OCI-LY1 (cell line): Measurements from ENCODE around the gene FAM117A.

ENCODE experiments used
- H2AFZ ChIP-seq: fragments of 200-600 bp; sonication (generic), shearing (Covaris generic); 2 replicates; pipeline ENCODE4 v1.6.0; 2014; ENCODE audit warnings: antibody characterized with exemption, mild to moderate bottlenecking, low read length
- H3F3A ChIP-seq: fragments of 200-600 bp; sonication (generic), shearing (Covaris generic); 2 replicates; pipeline ENCODE4 v1.6.0; 2014; ENCODE audit warnings: mild to moderate bottlenecking, antibody characterized with exemption, low read length, moderate library complexity; ENCODE audit not compliant: insufficient read depth
- H3K27ac ChIP-seq: fragments of 200-600 bp; sonication (generic); 2 replicates; pipeline ENCODE4 v1.5.1; 2014; ENCODE audit warnings: low read length, mixed run types, mild to moderate bottlenecking, low read depth; ENCODE audit not compliant: poor library complexity, severe bottlenecking
- H3K27me3 ChIP-seq: fragments of 200-600 bp; sonication (generic); 2 replicates; pipeline ENCODE4 v1.6.0; 2014; ENCODE audit warnings: antibody characterized with exemption, mild to moderate bottlenecking, low read length, moderate library complexity; ENCODE audit not compliant: insufficient read depth
- H3K36me3 ChIP-seq: fragments of 200-600 bp; sonication (generic); 2 replicates; pipeline ENCODE4 v1.6.1; 2014; ENCODE audit warnings: mild to moderate bottlenecking, antibody characterized with exemption, low read length, moderate library complexity, mixed read lengths; ENCODE audit not compliant: insufficient read depth
- H3K4me1 ChIP-seq: fragments of 200-600 bp; sonication (generic); 2 replicates; pipeline ENCODE4 v1.5.1; 2014; ENCODE audit warnings: mild to moderate bottlenecking, low read length, moderate library complexity; ENCODE audit not compliant: insufficient read depth, severe bottlenecking
- H3K4me2 ChIP-seq: fragments of 200-600 bp; sonication (generic), shearing (Covaris generic); 2 replicates; pipeline ENCODE4 v1.6.1; 2014; ENCODE audit warnings: low read length
- H3K4me3 ChIP-seq: fragments of 200-600 bp; sonication (generic); 2 replicates; pipeline ENCODE4 v1.5.1; 2014; ENCODE audit warnings: low read length, low read depth, mild to moderate bottlenecking, mixed read lengths; ENCODE audit not compliant: poor library complexity, severe bottlenecking
- H3K79me2 ChIP-seq: fragments of 200-600 bp; shearing (Covaris generic); 2 replicates; pipeline ENCODE4 v1.6.1; 2016; ENCODE audit warnings: mixed run types, low read length, mixed read lengths; ENCODE audit not compliant: insufficient read depth
- H3K9ac ChIP-seq: fragments of 200-600 bp; sonication (generic), shearing (Covaris generic); 2 replicates; pipeline ENCODE4 v1.6.1; 2014; ENCODE audit warnings: mild to moderate bottlenecking, low read length, mixed read lengths
- H3K9me2 ChIP-seq: fragments of 200-600 bp; sonication (generic), shearing (Covaris generic); 2 replicates; pipeline ENCODE4 v1.6.1; 2014; ENCODE audit warnings: low read depth, mild to moderate bottlenecking, low read length, mixed read lengths
- H3K9me3 ChIP-seq: fragments of 200-600 bp; shearing (Covaris generic); 2 replicates; pipeline ENCODE4 v1.6.1; 2014; ENCODE audit warnings: low read length, mixed read lengths
- H4K20me1 ChIP-seq: fragments of 200-600 bp; sonication (generic), shearing (Covaris generic); 2 replicates; pipeline ENCODE4 v1.6.0; 2016; ENCODE audit warnings: mild to moderate bottlenecking, low read length; ENCODE audit not compliant: insufficient read depth
- CTCF ChIP-seq: fragments of 200-600 bp; sonication (generic), shearing (Covaris generic); IDR thresholded peaks from 2 replicates; pipeline ENCODE4 v1.5.1; 2017; ENCODE audit warnings: mild to moderate bottlenecking, antibody characterized with exemption, low read length, moderate library complexity, mixed read lengths
- EZH2 ChIP-seq: fragments of 200-600 bp; sonication (generic), shearing (Covaris generic); IDR thresholded peaks from 2 replicates; pipeline ENCODE4 v1.8.0; 2017; ENCODE audit warnings: borderline replicate concordance, mixed run types, mild to moderate bottlenecking, antibody characterized with exemption, low read length, moderate library complexity, mixed read lengths

FAM117A gene

DNA sequence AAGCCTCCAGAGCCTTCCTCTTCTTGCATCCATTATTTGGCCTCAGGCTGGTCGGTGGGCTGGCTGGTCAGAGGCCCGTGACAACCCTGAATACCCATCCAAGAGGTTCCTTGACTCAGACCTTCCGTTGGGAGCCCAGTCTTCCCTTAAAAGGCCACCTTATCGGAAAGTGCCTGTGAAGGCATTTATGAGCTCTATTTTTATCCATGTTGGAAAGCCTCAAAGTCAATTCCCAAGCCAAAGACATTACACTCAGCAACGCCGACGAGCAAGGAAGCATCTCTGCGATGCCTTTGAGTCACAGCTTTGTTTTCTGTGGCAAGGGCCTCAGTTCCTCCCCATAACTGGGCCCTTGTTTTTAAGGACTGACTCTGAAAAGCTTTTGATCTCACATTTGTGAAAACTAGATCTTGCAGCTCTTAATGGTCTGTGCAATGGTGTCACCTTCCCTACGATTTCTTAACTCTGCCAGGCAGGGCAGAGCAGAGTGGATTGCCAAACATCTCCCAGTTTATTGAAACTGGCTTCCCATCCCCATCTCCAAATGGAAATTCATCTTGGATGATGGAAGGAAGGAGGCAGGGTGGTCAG, 72.8 kb downstream of the FAM117A start:
- no peaks in the 10 kb centered on the region for H3F3A ChIP-seq
- H3K27ac ChIP-seq: no peak overlapping the region
- H3K9me3 ChIP-seq: no peaks in the 10 kb centered on the region
- H4K20me1 ChIP-seq: no peaks in the 10 kb centered on the region
- no peak overlapping the region for H3K9ac ChIP-seq
- no peak overlapping the region for H3K4me2 ChIP-seq
- H3K79me2 ChIP-seq: no peaks in the 10 kb centered on the region
- H3K4me1 ChIP-seq: peaks cover 8% of the 10 kb centered on the region
- no peaks in the 10 kb centered on the region for H3K27me3 ChIP-seq
- no peaks in the 10 kb centered on the region for H3K9me2 ChIP-seq
- H3K36me3 ChIP-seq: no peaks in the 10 kb centered on the region
- TF ChIP-seq EZH2 (no peak), CTCF (no peak)
- no peak overlapping the region for H3K4me3 ChIP-seq
- H2AFZ ChIP-seq: no peak overlapping the region

- no peaks in the 10 kb centered on the region for H3F3A ChIP-seq
- H3K27ac ChIP-seq: no peak overlapping the region
- no peak overlapping the region for H3K9ac ChIP-seq
- H2AFZ ChIP-seq: no peak overlapping the region
- H3K4me2 ChIP-seq: no peak overlapping the region
- no peaks in the 10 kb centered on the region for H3K36me3 ChIP-seq
- TF ChIP-seq CTCF (no peak), EZH2 (no peak)
- H3K9me2 ChIP-seq: no peaks in the 10 kb centered on the region
- no peaks in the 10 kb centered on the region for H3K79me2 ChIP-seq
- peaks cover 8% of the 10 kb centered on the region for H3K4me1 ChIP-seq
- no peaks in the 10 kb centered on the region for H3K27me3 ChIP-seq
- no peaks in the 10 kb centered on the region for H4K20me1 ChIP-seq
- H3K4me3 ChIP-seq: no peak overlapping the region
- H3K9me3 ChIP-seq: no peaks in the 10 kb centered on the region
Measured at GRCh38 chr17:49690256-49690655, 73.7 kb downstream of the FAM117A start.

- H2AFZ ChIP-seq: no peak overlapping the region
- H3K4me2 ChIP-seq: no peak overlapping the region
- peaks cover 8% of the 10 kb centered on the region for H3K4me1 ChIP-seq
- no peaks in the 10 kb centered on the region for H3K36me3 ChIP-seq
- no peaks in the 10 kb centered on the region for H3K9me3 ChIP-seq
- no peaks in the 10 kb centered on the region for H3K9me2 ChIP-seq
- no peaks in the 10 kb centered on the region for H3K79me2 ChIP-seq
- no peaks in the 10 kb centered on the region for H3K27me3 ChIP-seq
- TF ChIP-seq CTCF: no peak
- TF ChIP-seq EZH2: no peak
- no peak overlapping the region for H3K27ac ChIP-seq
- H4K20me1 ChIP-seq: no peaks in the 10 kb centered on the region
- H3K4me3 ChIP-seq: no peak overlapping the region
- H3F3A ChIP-seq: no peaks in the 10 kb centered on the region
- H3K9ac ChIP-seq: no peak overlapping the region
Measured at GRCh38 chr17:49688848-49689247, 75.1 kb downstream of the FAM117A start.
